Mesenchymal stem cell (in vitro differentiated cells and primary cell): ENCODE measurements around the gene MYH11.

Experiments
- DNase-seq: peaks from one replicate; pipeline ENCODE4 v3.0.0-alpha.2; 2013
- H2AFZ ChIP-seq: one replicate; pipeline ENCODE4 v1.6.1; 2013; ENCODE audit warnings: low read depth, mild to moderate bottlenecking, control low read depth, inconsistent platforms, low read length, moderate library complexity
- H2AK5ac ChIP-seq: 2 replicates; pipeline ENCODE4 v1.6.1; 2013; ENCODE audit warnings: low read length, moderate library complexity, mild to moderate bottlenecking, inconsistent platforms; ENCODE audit not compliant: severe bottlenecking
- H2BK120ac ChIP-seq: one replicate; pipeline ENCODE4 v1.6.1; 2013; ENCODE audit warnings: low read depth, mild to moderate bottlenecking, inconsistent platforms, low read length, moderate library complexity
- H2BK12ac ChIP-seq, 2 experiments: one replicate each; pipeline ENCODE4 v1.6.1; 2013; ENCODE audit warnings: inconsistent platforms in 2 of 2, low read length in 2 of 2, mild to moderate bottlenecking in 2 of 2, moderate library complexity in 2 of 2, control low read depth in 1 of 2
- H2BK15ac ChIP-seq: one replicate; pipeline ENCODE4 v1.6.1; 2013; ENCODE audit warnings: mild to moderate bottlenecking, low read depth, inconsistent platforms; ENCODE audit not compliant: poor library complexity, severe bottlenecking
- H2BK5ac ChIP-seq: 2 replicates; pipeline ENCODE4 v1.6.1; 2013; ENCODE audit warnings: low read depth, mild to moderate bottlenecking, low read length, control low read depth, inconsistent platforms; ENCODE audit not compliant: poor library complexity, severe bottlenecking
- H3K14ac ChIP-seq, 2 experiments: one replicate each; pipeline ENCODE4 v1.6.1; 2013; ENCODE audit warnings: inconsistent platforms in 2 of 2, low read length in 2 of 2, control low read depth in 1 of 2, mild to moderate bottlenecking in 1 of 2, moderate library complexity in 1 of 2
- H3K18ac ChIP-seq, 2 experiments: one replicate each; pipeline ENCODE4 v1.6.1; 2013; ENCODE audit warnings: inconsistent platforms in 2 of 2, low read length in 2 of 2, control low read depth in 1 of 2, low read depth in 1 of 2, mild to moderate bottlenecking in 1 of 2
- H3K23ac ChIP-seq, 2 experiments: one replicate each; pipeline ENCODE4 v1.6.1; 2013; ENCODE audit warnings: inconsistent platforms in 2 of 2, low read length in 2 of 2, mild to moderate bottlenecking in 2 of 2, moderate library complexity in 2 of 2, control low read depth in 1 of 2
- H3K27ac ChIP-seq: 2 replicates; pipeline ENCODE4 v1.5.1; 2013; ENCODE audit warnings: mild to moderate bottlenecking, moderate library complexity, low read length, control low read depth, inconsistent platforms; ENCODE audit not compliant: poor library complexity, severe bottlenecking
- H3K27me3 ChIP-seq, 2 experiments: 2 replicates each; pipeline versions ENCODE4 v1.6.1 to v1.7.0; 2013; ENCODE audit warnings: low read length in 2 of 2, mild to moderate bottlenecking in 2 of 2, moderate library complexity in 2 of 2, control low read depth in 1 of 2, inconsistent platforms in 1 of 2; ENCODE audit not compliant: control insufficient read depth in 1 of 2, insufficient read depth in 1 of 2
- H3K36me3 ChIP-seq, 2 experiments: 2 replicates each; pipeline versions ENCODE4 v1.6.1 to v1.7.0; 2013; ENCODE audit warnings: low read length in 2 of 2, control low read depth in 1 of 2, inconsistent platforms in 1 of 2, low read depth in 1 of 2, mild to moderate bottlenecking in 1 of 2; ENCODE audit not compliant: insufficient read depth in 2 of 2, control insufficient read depth in 1 of 2
- H3K4ac ChIP-seq, 2 experiments: one replicate each; pipeline ENCODE4 v1.6.1; 2013; ENCODE audit warnings: inconsistent platforms in 2 of 2, low read length in 2 of 2, mild to moderate bottlenecking in 2 of 2, moderate library complexity in 2 of 2, control low read depth in 1 of 2, low read depth in 1 of 2
- H3K4me1 ChIP-seq: 2 replicates; pipeline ENCODE4 v1.6.1; 2013; ENCODE audit warnings: low read depth, low read length, control low read depth; ENCODE audit not compliant: control insufficient read depth, insufficient read depth
- H3K4me2 ChIP-seq: 2 replicates; pipeline ENCODE4 v1.6.1; 2013; ENCODE audit warnings: low read length, mild to moderate bottlenecking, inconsistent platforms; ENCODE audit not compliant: poor library complexity, severe bottlenecking
- H3K4me3 ChIP-seq, 2 experiments: 2 replicates each; pipeline versions ENCODE4 v1.5.1 to v1.7.0; 2013; ENCODE audit warnings: low read length in 2 of 2, mild to moderate bottlenecking in 2 of 2, control low read depth in 1 of 2, low read depth in 1 of 2; ENCODE audit not compliant: insufficient read depth in 1 of 2
- H3K79me1 ChIP-seq: replicated peaks from 2 replicates; pipeline ENCODE4 v1.6.1; 2013; ENCODE audit warnings: mild to moderate bottlenecking, control low read depth, low read length, inconsistent platforms; ENCODE audit not compliant: poor library complexity, severe bottlenecking
- H3K9ac ChIP-seq: 2 replicates; pipeline ENCODE4 v1.7.0; 2013; ENCODE audit warnings: mild to moderate bottlenecking, low read length, moderate library complexity
- H3K9me3 ChIP-seq: 2 replicates; pipeline ENCODE4 v1.7.0; 2013; ENCODE audit warnings: mild to moderate bottlenecking, low read length; ENCODE audit not compliant: control insufficient read depth
- H4K8ac ChIP-seq: one replicate; pipeline ENCODE4 v1.6.1; 2013; ENCODE audit warnings: inconsistent platforms, mild to moderate bottlenecking, low read length, moderate library complexity
- H4K91ac ChIP-seq: one replicate; pipeline ENCODE4 v1.6.1; 2013; ENCODE audit warnings: mild to moderate bottlenecking, low read length, inconsistent platforms
- WGBS: methylation state at CpG from one replicate; pipeline ENCODE4 v1.1.7; 2013; ENCODE audit warnings: mixed read lengths; 5-methylcytosine and 5-hydroxymethylcytosine counted together

Gene MYH11

DNA sequence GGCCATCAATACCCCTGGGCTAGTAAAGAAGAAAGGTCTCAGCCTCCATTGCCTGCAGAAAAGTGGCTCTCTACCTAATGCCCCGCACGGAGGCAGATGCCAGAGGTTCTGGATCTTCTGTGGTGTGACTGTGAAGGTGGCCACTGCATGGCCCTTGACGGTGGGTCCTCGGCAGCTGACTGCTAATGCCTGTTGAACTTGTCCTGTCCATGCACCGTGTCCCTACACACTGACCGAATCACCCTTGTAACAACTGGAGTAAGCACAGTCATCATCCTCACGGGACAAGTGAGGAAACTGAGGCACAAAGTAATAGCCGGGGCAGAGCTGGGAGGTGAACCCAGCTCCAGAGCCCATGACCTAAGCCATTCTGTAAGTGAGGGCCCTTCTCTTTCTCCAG, 48.8 kb downstream of the MYH11 start:
- Histone ChIP-seq H3K79me1 (no peaks in the 10 kb centered on the region), H3K4ac (no peak overlapping the region), H3K9me3 (peaks cover 4% of the 10 kb centered on the region), H3K4me3 (no peak overlapping the region), H2BK12ac (no peak overlapping the region), H3K4me1 (peaks cover 13% of the 10 kb centered on the region), H2BK120ac (no peak overlapping the region), H3K4me2 (no peak overlapping the region), H2BK5ac (no peak overlapping the region), H3K27me3 (peaks cover 37 to 44% of the 10 kb centered on the region in 2 experiments), H2BK15ac (no peak overlapping the region), H4K91ac (no peak overlapping the region), H3K36me3 (no peaks in the 10 kb centered on the region), H4K8ac (peak overlapping the region; percentile 53), H2AFZ (no peak overlapping the region), H2AK5ac (no peak overlapping the region), H3K23ac (no peak overlapping the region), H3K27ac (no peak overlapping the region), H3K9ac (no peak overlapping the region), H3K14ac (no peak overlapping the region), H3K18ac (peak overlapping the region in 1 of 2 experiments; percentile 1)
- 88% methylated on average over 8 of the region's 8 CpGs for WGBS
- no peak for DNase-seq

GRCh38 chr16:15807603-15808009, 49.2 kb downstream of the MYH11 start:
- no peak overlapping the region for H3K14ac ChIP-seq

DNA sequence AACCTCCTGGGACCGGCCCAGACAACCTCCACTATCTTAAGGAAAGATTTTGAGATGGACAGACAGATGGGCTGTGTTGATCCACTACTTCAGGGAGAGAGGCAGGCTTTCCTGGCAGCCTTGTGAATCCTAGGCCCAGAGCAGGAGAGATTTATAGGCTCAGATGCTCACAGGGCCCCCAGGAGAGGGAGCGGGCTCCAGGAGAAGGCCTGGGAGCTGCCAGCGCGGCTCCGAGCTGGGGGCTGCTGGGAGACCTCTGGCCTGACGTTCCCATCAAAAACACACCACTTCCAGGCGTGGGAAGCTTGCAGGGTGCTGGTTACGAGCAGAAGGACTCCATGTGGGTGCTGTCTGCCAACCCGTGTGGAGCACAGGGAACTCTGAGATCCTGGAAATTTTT, 53.2 kb downstream of the MYH11 start:
- WGBS: 55% methylated on average over 9 of the region's 9 CpGs
- Histone ChIP-seq H3K14ac (peak overlapping the region in 1 of 2 experiments; percentile 6), H3K9me3 (peaks cover 4% of the 10 kb centered on the region)

More at GRCh38 chr16:15807603-15808009, 49.2 kb downstream of the MYH11 start:
- Histone ChIP-seq H2AK5ac (no peak overlapping the region), H4K91ac (no peak overlapping the region), H3K4ac (no peak overlapping the region), H3K4me3 (no peak overlapping the region), H4K8ac (no peak overlapping the region), H3K9ac (no peak overlapping the region), H3K23ac (no peak overlapping the region), H3K36me3 (no peaks in the 10 kb centered on the region), H2BK15ac (no peak overlapping the region), H3K27ac (no peak overlapping the region), H2BK12ac (no peak overlapping the region), H2BK120ac (no peak overlapping the region), H3K27me3 (peaks cover 37 to 44% of the 10 kb centered on the region in 2 experiments), H2BK5ac (no peak overlapping the region), H3K79me1 (no peaks in the 10 kb centered on the region), H3K4me1 (peaks cover 13% of the 10 kb centered on the region), H2AFZ (no peak overlapping the region), H3K4me2 (no peak overlapping the region), H3K9me3 (peaks cover 4% of the 10 kb centered on the region), H3K18ac (no peak overlapping the region)
- WGBS: 16% methylated on average over 11 of the region's 11 CpGs
- no peak for DNase-seq

DNA sequence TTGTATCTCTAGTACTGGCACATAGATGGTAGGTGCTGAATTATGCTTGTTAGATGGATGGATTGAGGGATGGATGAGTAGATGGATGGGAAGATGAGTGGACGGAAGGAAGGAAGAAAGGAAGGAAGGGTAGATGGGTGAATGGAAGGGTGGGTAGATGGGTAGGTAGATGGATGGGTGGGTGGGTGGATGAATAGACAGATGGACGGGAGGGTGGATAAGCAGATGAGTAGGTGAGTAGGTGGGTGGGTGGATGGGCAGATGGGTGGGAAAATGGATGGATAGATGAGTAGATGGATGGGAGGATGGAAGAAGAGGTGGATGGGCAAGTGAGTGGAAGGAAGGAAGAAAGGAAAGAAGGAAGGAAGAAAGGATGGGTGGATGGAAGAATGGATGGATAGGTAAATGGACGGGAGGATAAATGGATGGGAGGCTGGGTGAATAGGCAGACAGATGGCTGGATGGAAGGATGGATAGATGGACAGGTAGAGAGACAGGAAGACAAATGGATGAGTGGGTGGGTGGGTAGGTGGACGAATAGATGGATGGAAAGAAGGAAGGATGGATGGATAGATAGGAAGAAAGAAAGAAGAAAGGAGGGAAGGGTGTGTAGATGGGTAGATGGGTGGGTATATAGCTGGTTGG, 56.9 kb downstream of the MYH11 start:
- H2AFZ ChIP-seq: no peak overlapping the region
- no peak overlapping the region for H2AK5ac ChIP-seq
- peaks cover 16% of the 10 kb centered on the region for H3K9me3 ChIP-seq
- H3K79me1 ChIP-seq: no peaks in the 10 kb centered on the region
- no peaks in the 10 kb centered on the region for H3K36me3 ChIP-seq
- no peak overlapping the region for H3K18ac ChIP-seq
- H3K14ac ChIP-seq: no peak overlapping the region
- no peak overlapping the region for H2BK15ac ChIP-seq
- no peak overlapping the region for H4K8ac ChIP-seq
- H4K91ac ChIP-seq: no peak overlapping the region
- no peak overlapping the region for H2BK120ac ChIP-seq
- H2BK12ac ChIP-seq: no peak overlapping the region
- DNase-seq: no peak
- peaks cover 14 to 33% of the 10 kb centered on the region in 2 experiments for H3K27me3 ChIP-seq
- H3K9ac ChIP-seq: no peak overlapping the region
- H3K27ac ChIP-seq: no peak overlapping the region
- no peak overlapping the region for H3K23ac ChIP-seq
- H3K4me3 ChIP-seq: no peak overlapping the region
- no peak overlapping the region for H2BK5ac ChIP-seq
- no peak overlapping the region for H3K4ac ChIP-seq
- 61% methylated on average over 4 of the region's 4 CpGs for WGBS
- no peaks in the 10 kb centered on the region for H3K4me1 ChIP-seq
- H3K4me2 ChIP-seq: no peak overlapping the region

More for the DNA sequence above, 53.2 kb downstream of the MYH11 start:
- DNase-seq: no peak
- Histone ChIP-seq H2AK5ac (no peak overlapping the region), H2BK5ac (no peak overlapping the region), H3K9ac (no peak overlapping the region), H3K18ac (no peak overlapping the region), H3K4me1 (peaks cover 8% of the 10 kb centered on the region), H3K79me1 (no peaks in the 10 kb centered on the region), H3K4ac (no peak overlapping the region), H2AFZ (no peak overlapping the region), H4K91ac (no peak overlapping the region), H2BK15ac (no peak overlapping the region), H3K36me3 (no peaks in the 10 kb centered on the region), H3K27me3 (peaks cover 35 to 49% of the 10 kb centered on the region in 2 experiments), H4K8ac (no peak overlapping the region), H3K23ac (no peak overlapping the region), H3K27ac (no peak overlapping the region), H2BK12ac (no peak overlapping the region), H3K4me2 (no peak overlapping the region), H2BK120ac (no peak overlapping the region), H3K4me3 (no peak overlapping the region)
